ENCODE data around the gene SGPL1.

The SGPL1 gene

GRCh38 chr10:70886921-70887665 lies 71.3 kb downstream of the SGPL1 start:
- no peak for DNase-seq

DNA sequence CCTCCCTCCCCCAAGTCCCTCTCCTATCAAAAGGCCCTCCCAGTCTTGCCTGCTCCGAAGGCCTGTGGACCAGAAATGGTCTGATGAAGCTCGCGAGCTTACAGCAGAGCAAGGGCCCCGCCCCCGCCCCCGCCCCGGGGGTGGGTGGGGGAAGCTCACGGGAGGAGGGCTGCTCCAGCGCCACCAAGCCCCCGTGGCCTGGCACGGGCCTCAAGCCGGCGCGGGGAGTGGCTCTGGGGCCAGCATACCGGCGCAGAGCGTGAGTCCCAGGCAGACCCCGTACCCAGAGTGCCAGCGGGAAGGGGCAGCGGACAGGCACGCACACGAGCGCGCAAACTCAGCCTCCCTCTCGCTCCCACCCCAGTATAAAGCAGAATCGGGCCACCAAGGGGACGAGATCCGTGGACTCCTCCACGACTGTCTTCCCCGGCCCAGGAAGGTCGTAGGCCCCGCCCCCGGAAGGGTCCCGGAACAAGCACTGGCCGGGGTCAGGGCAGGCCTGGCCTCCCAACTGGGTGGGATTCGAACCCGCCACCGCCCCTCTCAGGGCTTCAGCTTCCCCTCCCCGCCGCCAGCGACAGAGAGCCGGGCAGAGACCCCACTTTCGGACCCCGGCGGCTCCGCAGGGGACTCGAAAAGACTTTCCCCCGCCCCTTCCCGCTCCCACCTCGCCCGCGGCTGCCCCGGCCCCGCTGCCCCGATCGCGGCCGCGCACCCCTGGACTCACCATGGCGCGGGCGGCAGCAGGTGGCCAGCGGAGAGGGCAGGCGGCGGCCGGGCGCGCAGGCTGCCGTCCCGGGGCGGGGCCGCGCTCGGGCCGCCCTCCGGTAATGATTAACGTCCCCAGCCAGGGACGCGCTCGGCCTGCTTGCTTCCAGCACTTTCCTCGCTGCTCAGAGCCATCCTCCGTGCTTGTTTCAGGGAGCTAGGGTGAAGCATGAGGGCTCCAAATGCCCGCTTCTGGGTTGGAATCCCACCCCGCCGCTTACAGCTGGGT lies 72.4 kb downstream of the SGPL1 start, which contains the start of gene PCBD1:
Gene PCBD1 (minus strand): TSS at position 762 of the 997 bp plus-strand sequence. CDS start 32 bp downstream, at position 730.
- DNase-seq: peak; percentile 88

GRCh38 chr10:70889291-70889690 lies 73.5 kb downstream of the SGPL1 start:
- DNase-seq: no peak

DNA sequence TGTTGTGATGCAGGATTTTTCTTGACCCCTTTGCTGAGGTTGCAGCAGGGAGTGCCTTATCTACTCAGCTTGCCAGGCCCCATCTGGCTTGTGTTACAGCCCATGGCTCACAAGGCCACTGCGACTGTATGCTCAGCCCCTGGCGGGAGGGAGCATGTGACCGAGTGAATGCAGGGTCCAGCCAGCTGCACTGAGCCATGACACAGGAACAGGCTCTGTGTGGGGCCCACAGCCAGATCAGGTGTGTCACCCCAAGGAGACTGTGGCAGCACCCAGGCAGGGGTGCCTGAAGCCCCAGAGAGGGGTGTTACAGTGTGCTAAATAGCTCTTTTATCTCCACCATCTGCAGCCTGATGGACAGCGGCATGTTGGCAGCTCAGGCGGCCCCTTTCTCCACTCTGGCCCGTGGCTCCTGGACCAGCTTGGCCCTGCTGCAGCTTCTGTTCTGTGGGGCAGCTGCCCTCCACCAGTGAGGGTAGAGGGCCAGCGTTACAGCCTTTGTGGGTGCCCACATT lies 75.2 kb downstream of the SGPL1 start:
- no peak for DNase-seq

- DNase-seq: no peak
These were observed 75.9 kb downstream of the SGPL1 start for GRCh38 chr10:70891627-70892026.

GRCh38 chr10:70892631-70893030 lies 76.9 kb downstream of the SGPL1 start:
- no peak for DNase-seq

DNA sequence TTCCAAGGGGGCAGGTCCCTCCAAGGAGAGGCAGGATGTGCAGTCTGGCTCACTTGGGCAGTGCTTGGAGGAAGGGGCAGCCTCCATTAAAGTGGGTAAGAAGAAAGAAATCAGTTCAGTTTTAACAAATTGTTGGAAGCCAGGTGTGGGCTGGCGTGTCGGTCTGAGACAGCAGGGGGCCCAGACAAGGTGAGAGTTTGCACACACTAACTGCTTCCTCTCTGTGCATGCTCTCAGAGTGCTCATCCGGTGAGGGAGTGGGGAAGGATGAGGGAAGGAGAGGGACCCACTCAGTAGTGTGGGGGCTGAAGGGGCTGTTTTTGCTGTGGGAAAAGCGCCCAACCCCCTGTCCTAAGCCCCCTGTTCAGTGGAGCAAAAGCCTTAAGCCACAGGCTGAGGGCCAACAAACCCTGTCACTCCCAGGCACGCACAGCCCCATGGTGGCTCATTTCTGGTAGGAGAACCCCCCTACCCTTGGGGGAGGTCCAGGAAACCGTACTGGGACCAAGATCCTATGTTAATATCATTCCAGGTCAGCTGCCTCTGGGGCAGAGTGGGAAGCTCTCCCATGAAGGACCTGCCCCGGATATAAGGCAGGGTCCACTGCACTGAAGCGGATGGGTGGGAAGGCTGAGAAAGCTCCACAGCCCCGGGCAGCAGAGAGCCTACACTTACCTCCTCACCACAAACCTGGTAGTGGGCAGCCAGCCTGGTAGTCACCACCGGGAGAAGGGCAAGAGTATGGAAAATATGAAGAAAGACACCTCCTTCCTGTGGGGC lies 77.7 kb downstream of the SGPL1 start:
- no peak for DNase-seq

DNA sequence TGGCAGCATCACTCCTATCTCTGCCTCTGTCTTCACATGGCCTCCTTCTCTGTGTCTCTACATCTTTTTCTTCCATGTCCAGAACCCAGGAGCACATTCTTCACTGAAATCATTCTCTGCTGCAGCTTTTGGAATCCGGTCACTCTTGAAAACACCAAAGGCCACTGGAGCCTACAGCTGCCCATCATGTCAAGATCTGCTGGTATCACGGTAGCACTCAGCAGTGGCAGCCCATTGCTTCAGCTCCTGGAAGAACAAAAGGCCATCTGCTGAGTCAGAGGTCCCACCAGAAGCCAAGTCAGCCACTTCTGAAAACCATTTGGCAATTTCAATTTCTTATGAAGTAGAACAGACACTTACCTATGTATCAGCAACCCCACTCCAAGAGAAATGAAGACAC lies 78.7 kb downstream of the SGPL1 start:
- no peak for DNase-seq

GRCh38 chr10:70896551-70896950 lies 80.8 kb downstream of the SGPL1 start:
- DNase-seq: no peak

DNA sequence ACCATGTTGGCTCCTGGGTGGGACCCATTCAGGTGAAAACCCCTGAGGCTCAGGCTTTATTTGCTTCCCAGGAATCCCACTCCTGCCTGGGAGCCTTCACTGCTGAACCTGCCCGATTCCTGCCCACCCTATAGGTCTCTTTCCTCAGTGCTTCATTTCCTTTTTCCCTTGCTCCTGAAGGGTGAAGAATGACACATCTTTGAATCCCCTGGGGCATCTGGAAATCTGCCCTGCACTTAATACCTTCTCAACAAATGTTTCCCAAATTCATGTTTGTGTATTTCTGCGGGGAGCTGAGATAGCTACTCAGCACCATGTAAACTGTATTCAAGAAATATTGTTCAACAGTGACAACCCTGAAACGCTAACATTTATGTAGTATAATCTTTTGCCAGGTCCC lies 82.9 kb downstream of the SGPL1 start:
- DNase-seq: no peak

DNA sequence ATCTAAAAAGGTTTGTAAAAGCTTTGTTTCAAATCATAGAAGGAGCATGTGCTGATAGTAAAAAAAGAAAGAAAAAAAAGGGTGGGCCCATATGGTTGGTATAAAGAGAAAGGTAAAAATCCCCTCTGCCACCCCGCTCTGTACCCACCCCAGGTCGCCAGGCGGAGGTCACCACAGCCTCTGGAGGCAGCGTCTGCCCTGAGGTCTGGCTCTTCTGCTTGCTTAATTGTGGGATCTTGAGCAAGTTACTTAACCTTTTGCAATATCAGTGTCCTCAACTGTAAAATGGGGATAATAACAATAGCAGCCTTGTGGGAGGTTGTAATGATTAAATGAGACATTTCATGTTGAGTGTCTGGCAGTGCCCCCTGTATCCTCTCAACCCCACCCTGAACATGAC lies 83.3 kb downstream of the SGPL1 start:
- no peak for DNase-seq

GRCh38 chr10:70901276-70901878 lies 85.6 kb downstream of the SGPL1 start:
- DNase-seq: no peak

DNA sequence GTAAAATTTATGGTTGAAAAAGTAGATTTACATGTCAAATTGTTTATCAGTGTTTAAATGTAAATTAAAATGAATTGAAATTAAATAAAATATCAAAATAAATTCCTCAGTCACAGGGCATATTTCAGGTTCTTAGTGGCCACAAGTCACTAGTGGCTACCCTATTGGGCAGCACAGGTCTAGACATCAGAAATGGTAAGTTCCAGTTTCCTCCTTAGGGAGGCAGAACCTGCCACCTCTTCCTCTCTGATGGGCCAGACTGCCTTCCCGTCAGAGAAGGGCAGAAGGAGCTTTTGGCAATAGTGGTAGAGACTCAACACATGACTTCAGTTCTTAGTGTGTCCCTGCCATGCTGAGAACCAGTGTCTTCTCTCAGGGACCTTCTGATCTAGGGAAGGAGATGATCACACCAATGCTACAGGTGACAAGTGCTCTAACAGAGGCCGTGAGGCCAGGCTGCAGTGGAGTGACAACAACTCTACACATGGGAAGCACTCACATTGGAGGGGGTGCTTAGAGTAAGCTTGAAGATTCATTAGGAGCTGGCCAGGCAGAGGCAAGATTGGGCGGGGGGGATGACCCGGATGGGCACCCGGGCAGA lies 87.0 kb downstream of the SGPL1 start:
- no peak for DNase-seq

GRCh38 chr10:70903262-70903921 lies 87.6 kb downstream of the SGPL1 start:
- peak; percentile 73 for DNase-seq

DNA sequence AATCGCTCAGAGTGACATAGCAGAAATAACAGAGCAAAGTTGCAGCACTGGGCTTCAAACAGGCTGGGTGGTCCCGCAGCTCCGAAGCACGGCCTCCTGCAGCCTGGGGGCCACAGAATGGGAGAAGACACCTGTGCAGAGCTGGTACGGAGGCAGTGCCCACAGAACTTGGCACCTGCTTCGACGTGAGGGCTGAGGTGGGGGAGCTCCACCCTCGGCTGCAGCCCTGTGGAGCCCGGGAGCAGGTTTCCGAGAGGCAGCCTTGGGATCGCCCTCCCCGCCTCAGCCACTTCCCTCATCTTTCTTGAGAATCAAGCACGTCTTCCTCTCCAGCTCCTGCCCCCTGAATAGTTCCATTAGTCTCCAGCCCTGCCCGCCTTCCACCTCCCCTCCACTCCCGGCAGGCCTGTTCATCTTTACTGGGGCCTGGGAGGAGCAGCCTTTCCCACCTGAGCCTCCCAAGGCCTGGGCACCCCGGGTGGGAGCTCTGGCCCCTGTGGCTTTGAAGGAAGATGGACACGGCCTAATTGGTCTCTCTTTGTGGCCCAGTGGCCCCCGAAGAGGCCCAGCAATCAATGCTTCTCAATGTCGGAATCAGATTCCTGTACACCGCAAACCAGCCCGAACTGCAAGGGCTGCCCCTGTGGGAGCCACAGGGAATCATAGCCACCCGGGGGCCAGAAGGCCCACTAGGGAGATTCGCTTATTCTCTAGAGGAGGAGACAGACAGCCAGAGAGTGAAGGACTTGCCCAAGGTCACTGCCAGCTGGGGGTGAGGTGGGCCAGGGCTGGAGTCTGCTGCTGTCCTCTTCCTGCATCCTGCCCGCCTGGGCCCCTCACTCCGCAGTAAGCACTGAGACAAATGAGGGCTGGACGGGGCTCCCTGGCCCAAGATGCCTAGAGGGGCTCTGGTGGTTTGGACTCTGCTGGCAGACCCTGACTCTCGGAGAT lies 89.6 kb downstream of the SGPL1 start:
- DNase-seq: no peak

- no peak for DNase-seq
These were observed 90.5 kb downstream of the SGPL1 start for GRCh38 chr10:70906031-70906783.

DNA sequence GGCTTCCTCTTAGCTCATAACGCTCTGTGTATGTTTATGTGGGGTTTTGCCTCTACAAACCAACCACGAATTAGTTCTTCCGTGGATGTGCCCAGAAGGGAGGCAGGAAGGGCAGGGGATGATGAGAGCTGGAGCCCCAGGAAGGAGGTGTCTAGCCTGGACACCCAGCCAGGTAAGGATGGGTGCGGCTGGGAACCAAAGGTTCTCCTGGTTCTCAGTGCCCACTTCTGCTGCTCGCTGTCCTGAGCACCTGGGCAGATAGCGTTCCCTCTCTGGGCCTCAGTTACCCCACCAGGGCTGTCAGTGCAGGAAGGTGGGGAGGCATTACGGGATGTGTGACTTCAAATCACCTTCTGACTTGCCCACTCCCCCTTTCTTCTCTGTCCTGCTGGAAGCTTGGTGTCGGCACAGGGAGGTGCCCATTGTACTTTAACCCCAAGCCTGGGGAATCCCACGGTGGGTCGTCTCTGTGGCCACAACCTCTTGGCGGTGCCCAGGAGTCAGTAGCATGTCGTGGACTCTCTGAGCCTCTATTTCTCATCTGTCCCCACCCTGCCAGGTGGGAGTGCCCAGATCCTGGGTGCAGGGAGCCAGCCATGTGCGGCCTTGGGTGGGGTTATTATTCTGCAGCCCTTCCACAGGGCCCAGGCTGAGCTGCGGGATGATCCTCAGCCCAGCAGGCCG lies 91.3 kb downstream of the SGPL1 start:
- DNase-seq: no peak

GRCh38 chr10:70907637-70908405 lies 92.1 kb downstream of the SGPL1 start:
- no peak for DNase-seq

Measured in right hindlimb (tissue), 1 donor.